Measurements from ENCODE around the gene RIN3.

- TF ChIP-seq CTCF (IDR thresholded peaks at IDR 0.05), result no peak
- TF ChIP-seq POLR2A (IDR thresholded peaks at IDR 0.05), result no peak
These were observed 192.8 kb downstream of the RIN3 start for GRCh38 chr14:92706386-92706785.
